Brain microvascular endothelial cell (primary cell): ENCODE results near the gene CCSAP.
"Not testable (repeated sequence)": the region's sequence is repeated elsewhere in the genome, so short reads cannot be mapped to it uniquely, and the experiment has no call there.

Source experiments
- DNase-seq: peaks from one replicate; pipeline ENCODE4 v3.0.0-alpha.2; 2020
- H3K27ac ChIP-seq: fragments of 250-450 bp; sonication (Bioruptor Pico); 2 replicates; pipeline ENCODE4 v1.5.1; 2020; ENCODE audit warnings: mild to moderate bottlenecking, moderate library complexity
- H3K27me3 ChIP-seq: fragments of 250-450 bp; sonication (Bioruptor Pico); replicated peaks from 2 replicates; pipeline ENCODE4 v1.5.1; 2020; ENCODE audit warnings: mild to moderate bottlenecking
- H3K36me3 ChIP-seq: fragments of 250-450 bp; sonication (Bioruptor Pico); replicated peaks from 2 replicates; pipeline ENCODE4 v1.5.1; 2020; ENCODE audit warnings: mild to moderate bottlenecking
- H3K4me3 ChIP-seq: 2 replicates; pipeline ENCODE4 v1.5.1; 2011; ENCODE audit warnings: low read depth, mild to moderate bottlenecking, control low read depth, low read length, moderate library complexity
- in situ Hi-C: cut with HindIII; loops from 2 replicates; pipeline ENCODE4 v1.10.0; 2017; ENCODE audit warnings: low sequenced_read_pairs, low pct_ligation_motif_present
- TF ChIP-seq, protein P1 (sequence below): IDR thresholded peaks from 2 replicates; pipeline ENCODE4 v1.5.1; 2011; ENCODE audit warnings: low read depth, mild to moderate bottlenecking, moderate library complexity, low read length, control low read depth, inconsistent platforms; ENCODE audit errors: missing control alignments

Gene CCSAP

DNA sequence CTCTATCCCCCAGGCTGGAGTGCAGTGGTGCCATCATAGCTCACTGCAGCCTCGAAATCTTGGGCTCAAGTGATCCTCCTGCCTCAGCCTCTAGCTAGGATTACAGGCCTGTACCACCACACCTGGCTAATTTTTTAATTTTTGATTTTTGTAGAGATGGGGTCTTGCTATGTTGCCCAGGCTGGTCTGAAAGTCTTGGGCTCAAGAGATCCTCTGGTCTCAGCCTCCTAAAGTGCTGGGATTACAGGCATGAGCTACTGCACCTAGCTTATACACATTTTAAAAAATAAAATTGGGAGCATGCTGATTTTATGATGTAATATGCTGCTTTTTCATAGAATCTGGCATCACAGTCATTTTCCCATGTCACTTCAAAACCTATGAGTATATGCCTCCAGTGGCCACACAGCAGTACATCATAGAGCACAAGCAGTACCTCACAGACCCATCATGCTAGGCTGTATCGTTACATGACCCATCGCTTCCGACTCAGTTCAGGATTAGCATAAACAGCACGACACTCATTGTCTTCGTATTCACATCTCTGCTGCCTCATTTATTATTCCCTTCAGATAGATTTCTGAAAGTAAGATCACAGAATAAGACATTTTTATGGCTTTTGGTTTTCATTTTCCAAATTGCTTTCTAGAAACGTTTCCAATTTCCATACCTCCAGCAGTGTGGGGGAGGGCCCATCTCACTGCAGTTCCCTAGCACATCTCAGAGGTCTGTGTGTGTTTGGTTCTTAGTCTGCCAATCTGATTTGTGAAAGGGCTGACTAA, 35.9 kb upstream of the CCSAP start:
- no peak overlapping the region for H3K4me3 ChIP-seq
- in situ Hi-C loops: no loop called here
- no peak overlapping the region for H3K27ac ChIP-seq
- no peak for DNase-seq
- no peaks in the 10 kb centered on the region for H3K36me3 ChIP-seq
- TF ChIP-seq, protein P1, sequence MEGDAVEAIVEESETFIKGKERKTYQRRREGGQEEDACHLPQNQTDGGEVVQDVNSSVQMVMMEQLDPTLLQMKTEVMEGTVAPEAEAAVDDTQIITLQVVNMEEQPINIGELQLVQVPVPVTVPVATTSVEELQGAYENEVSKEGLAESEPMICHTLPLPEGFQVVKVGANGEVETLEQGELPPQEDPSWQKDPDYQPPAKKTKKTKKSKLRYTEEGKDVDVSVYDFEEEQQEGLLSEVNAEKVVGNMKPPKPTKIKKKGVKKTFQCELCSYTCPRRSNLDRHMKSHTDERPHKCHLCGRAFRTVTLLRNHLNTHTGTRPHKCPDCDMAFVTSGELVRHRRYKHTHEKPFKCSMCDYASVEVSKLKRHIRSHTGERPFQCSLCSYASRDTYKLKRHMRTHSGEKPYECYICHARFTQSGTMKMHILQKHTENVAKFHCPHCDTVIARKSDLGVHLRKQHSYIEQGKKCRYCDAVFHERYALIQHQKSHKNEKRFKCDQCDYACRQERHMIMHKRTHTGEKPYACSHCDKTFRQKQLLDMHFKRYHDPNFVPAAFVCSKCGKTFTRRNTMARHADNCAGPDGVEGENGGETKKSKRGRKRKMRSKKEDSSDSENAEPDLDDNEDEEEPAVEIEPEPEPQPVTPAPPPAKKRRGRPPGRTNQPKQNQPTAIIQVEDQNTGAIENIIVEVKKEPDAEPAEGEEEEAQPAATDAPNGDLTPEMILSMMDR: no peak
- H3K27me3 ChIP-seq: no peaks in the 10 kb centered on the region

DNA sequence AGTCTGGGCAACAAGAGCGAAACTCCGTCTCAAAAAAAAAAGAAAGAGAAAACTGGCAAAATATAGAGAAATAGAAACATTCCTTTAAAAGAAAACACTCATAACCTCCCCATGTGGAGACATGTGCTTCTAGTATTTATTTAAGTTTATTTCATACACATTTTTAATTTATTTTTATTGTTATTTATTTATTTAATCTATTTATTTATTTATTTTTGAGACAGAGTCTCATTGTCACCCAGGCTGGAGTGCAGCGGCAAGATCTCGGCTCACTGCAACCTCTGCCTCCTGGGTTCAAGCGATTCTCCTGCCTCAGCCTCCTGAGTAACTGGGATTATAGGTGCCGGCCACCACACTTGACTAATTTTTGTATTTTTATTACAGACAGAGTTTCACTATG, 35.2 kb upstream of the CCSAP start:
- in situ Hi-C loops, H3K27ac ChIP-seq: not testable (repeated sequence)

DNA sequence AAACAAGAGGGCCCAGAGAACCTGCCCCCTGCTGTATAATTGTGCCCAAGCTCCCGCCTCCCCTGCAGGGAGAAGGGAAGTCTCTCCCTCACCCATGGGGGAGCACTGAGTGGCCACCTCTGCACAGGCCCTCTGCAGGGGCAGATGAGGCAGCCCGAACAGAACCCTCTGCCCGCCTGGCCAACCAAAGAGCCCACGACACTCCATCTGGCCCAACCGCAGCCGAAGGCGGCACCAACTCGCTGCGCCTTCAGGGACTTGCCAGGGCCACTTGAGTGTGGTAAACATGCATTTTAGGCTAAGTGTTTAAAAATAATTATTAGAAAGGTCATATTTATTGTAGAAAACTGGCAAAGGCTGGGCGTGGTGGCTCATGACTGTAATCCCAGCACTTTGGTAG, 34.6 kb upstream of the CCSAP start:
- Histone ChIP-seq H3K27ac (no peak overlapping the region), H3K36me3 (no peaks in the 10 kb centered on the region), H3K27me3 (peaks cover 2% of the 10 kb centered on the region), H3K4me3 (no peak overlapping the region)
- no peak for DNase-seq
- in situ Hi-C loops: no loop called here
- TF ChIP-seq, protein P1: no peak

More for the DNA sequence above, 35.2 kb upstream of the CCSAP start:
- not testable (repeated sequence) for H3K36me3 ChIP-seq, DNase-seq, H3K27me3 ChIP-seq, H3K4me3 ChIP-seq

DNA sequence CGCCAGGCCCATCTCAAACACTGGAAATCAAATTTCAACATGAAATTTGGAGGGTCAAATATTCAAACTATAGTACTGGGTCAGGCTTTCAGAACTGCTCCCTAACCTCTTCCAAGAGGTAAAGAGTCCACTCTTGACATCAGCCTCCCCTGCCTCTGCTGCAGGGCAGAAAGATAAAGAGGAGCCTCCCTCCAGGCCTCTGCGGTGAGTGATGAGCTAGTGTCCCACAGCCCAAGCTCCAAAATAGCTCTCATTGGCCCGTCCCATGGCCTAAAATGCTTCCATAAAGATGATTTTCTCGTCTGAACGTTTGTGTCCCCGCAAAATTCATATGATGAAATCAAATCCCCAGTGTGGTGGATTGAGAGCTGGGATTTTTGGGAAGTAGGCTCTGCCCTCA, 33.7 kb upstream of the CCSAP start:
- TF ChIP-seq, protein P1: no peak
- no peak overlapping the region for H3K27ac ChIP-seq
- H3K36me3 ChIP-seq: no peaks in the 10 kb centered on the region
- H3K4me3 ChIP-seq: no peak overlapping the region
- in situ Hi-C loops: no loop called here
- DNase-seq: no peak
- H3K27me3 ChIP-seq: peaks cover 2% of the 10 kb centered on the region

DNA sequence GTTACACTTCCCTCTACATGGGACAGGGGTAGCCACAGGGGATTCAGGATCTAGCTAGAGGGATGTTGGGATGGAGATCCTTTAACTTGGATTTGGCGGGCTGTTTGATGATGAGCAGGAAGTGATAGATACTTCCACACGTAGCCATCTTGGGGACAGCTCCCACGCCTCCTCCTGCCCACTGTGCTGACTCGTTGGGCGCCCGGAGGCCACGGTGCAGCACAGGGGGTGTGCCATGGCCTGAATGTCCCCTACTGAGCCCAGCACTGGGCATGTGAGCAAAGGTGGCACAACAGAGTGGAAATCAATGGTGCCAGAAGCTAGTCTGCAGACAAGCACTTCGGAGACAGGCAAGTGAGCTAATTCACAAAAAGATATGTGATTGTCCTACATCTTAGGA, 31.6 kb upstream of the CCSAP start:
- Histone ChIP-seq H3K27ac (no peak overlapping the region), H3K4me3 (no peak overlapping the region), H3K36me3 (no peaks in the 10 kb centered on the region), H3K27me3 (peaks cover 5% of the 10 kb centered on the region)
- TF ChIP-seq, protein P1: no peak
- no peak for DNase-seq
- in situ Hi-C loops: no loop called here

GRCh38 chr1:229373395-229373794, 30.5 kb upstream of the CCSAP start:
- in situ Hi-C loops: no loop called here
- Histone ChIP-seq H3K36me3 (no peaks in the 10 kb centered on the region), H3K4me3 (no peak overlapping the region), H3K27ac (no peak overlapping the region), H3K27me3 (peaks cover 5% of the 10 kb centered on the region)
- no peak for DNase-seq
- TF ChIP-seq, protein P1: no peak
